ENCODE measurements around the gene PCDH9.
A peak's percentile ranks its signal among the peaks of the same experiment; 100 is the strongest.

Gene PCDH9

GRCh38 chr13:67229481-67230403 is at the start of gene PCDH9:
Gene PCDH9 (minus strand): TSS chr13:67230336. CDS start chr13:67228440, 1,896 bp downstream.
- no peak for DNase-seq (ENCODE audit: low read depth)

- DNase-seq (ENCODE audit: low read depth), result no peak
Measured at GRCh38 chr13:67278235-67278634, 48.1 kb upstream of the PCDH9 start.

- DNase-seq (ENCODE audit: low read depth), result no peak
Measured at GRCh38 chr13:67277581-67277980, 47.4 kb upstream of the PCDH9 start.

- no peak for DNase-seq (ENCODE audit: low read depth)
Measured at GRCh38 chr13:67275351-67275960, 45.3 kb upstream of the PCDH9 start.

GRCh38 chr13:67273001-67273400 is 42.9 kb upstream of the PCDH9 start:
- no peak for DNase-seq (ENCODE audit: low read depth)

- DNase-seq (ENCODE audit: low read depth), result no peak
Measured at GRCh38 chr13:67267136-67267535, 37.0 kb upstream of the PCDH9 start.

- DNase-seq (ENCODE audit: low read depth), result no peak
Measured at GRCh38 chr13:67259208-67259607, 29.1 kb upstream of the PCDH9 start.

GRCh38 chr13:67258482-67258881 is 28.3 kb upstream of the PCDH9 start:
- DNase-seq (ENCODE audit: low read depth), result no peak

- no peak for DNase-seq (ENCODE audit: low read depth)
Measured at GRCh38 chr13:67238861-67239260, 8.7 kb upstream of the PCDH9 start.

GRCh38 chr13:67238277-67238859 is 8.2 kb upstream of the PCDH9 start:
- no peak for DNase-seq (ENCODE audit: low read depth)

GRCh38 chr13:67235265-67235664 is 5.1 kb upstream of the PCDH9 start:
- no peak for DNase-seq (ENCODE audit: low read depth)

- no peak for DNase-seq (ENCODE audit: low read depth)
Measured at GRCh38 chr13:67232384-67232783, 2.2 kb upstream of the PCDH9 start.

- DNase-seq (ENCODE audit: low read depth), result no peak
Measured at GRCh38 chr13:67231289-67232000, 1.3 kb upstream of the PCDH9 start.

GRCh38 chr13:67230404-67231288 is 510 bp upstream of the PCDH9 start:
- DNase-seq (ENCODE audit: low read depth), result peak; percentile 79

GRCh38 chr13:67228916-67229315 is 1.2 kb downstream of the PCDH9 start:
- no peak for DNase-seq (ENCODE audit: low read depth)

- no peak for DNase-seq (ENCODE audit: low read depth)
Measured at GRCh38 chr13:67228031-67228430, 2.1 kb downstream of the PCDH9 start.

- DNase-seq (ENCODE audit: low read depth), result no peak
Measured at GRCh38 chr13:67227131-67227983, 2.8 kb downstream of the PCDH9 start.

- DNase-seq (ENCODE audit: low read depth), result no peak
Measured at GRCh38 chr13:67226696-67227095, 3.4 kb downstream of the PCDH9 start.

- no peak for DNase-seq (ENCODE audit: low read depth)
Measured at GRCh38 chr13:67225252-67226159, 4.6 kb downstream of the PCDH9 start.
